Spleen (tissue), 7 donors: Measurements from ENCODE around the gene CEP41.

ENCODE experiments used
- CTCF ChIP-seq, 11 experiments: fragments of 200-600 bp in 7 of 11; fragments of 450-650 bp in 4 of 11; sonication (generic) in 4 of 11; IDR thresholded peaks in 8 of 11; conservative IDR thresholded peaks in 3 of 11; 1 replicate in 7 of 11; 2 replicates in 4 of 11; pipeline versions ENCODE4 v1.4.0 to v1.8.0; 2016 to 2021; ENCODE audit warnings: antibody characterized with exemption in 11 of 11, inconsistent platforms in 4 of 11, mild to moderate bottlenecking in 1 of 11
- POLR2AphosphoS5 ChIP-seq, 3 donors: sonication (generic); formaldehyde crosslinking; IDR thresholded peaks; one replicate each; pipeline ENCODE4 v1.5.1; 2017; ENCODE audit warnings: antibody characterized with exemption in 3 of 3
- donor health status: DM: no; HTN: no; CAD: no; lungs with moderate emphysema.
- donor health status: DM: no; HTN: no; CAD: no.
- donor health status: DM: no; HTN: no; CAD: no.

GRCh38 chr7:130367088-130367755, 73.6 kb downstream of the CEP41 start:
- TF ChIP-seq POLR2AphosphoS5 (IDR thresholded peaks at IDR 0.05) (no peak), CTCF (IDR thresholded peaks at IDR 0.05 in 8 of 11, conservative IDR thresholded peaks at IDR 0.05 in 3 of 11) (no peak)
